ENCODE measurements around the gene TUBAL3. TPM values are rescaled to one million over a fixed set of nuclear protein-coding genes. Genes with fewer than 3 reads are reported as not detected.
A peak's percentile ranks its signal among the peaks of the same experiment; 100 is the strongest.
"Not testable (repeated sequence)": the region's sequence is repeated elsewhere in the genome, so short reads cannot be mapped to it uniquely, and the experiment has no call there.

Gene TUBAL3
- total RNA-seq, 2 experiments from 2014 or later = not detected

DNA sequence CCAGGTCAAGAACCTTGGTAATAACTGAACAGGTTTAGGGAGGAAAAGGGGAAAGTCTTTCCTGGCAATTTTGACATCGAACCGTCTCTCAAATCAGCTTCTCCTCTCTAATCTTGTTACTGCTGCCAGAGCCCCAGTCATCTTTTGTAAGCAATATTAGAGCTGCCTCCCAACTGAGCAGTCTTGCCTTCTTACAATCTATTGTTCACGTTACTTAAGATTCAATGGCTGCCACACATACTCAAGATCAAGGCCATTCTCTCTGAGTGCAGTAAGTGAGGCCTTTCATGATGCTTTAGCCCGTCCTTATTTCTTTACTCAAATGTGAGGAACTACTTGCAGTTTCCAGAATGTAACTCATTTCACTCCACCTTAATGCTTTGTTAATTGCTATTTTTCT lies 20.1 kb upstream of the TUBAL3 start:
- Mint-ChIP-seq H3K4me1 (peaks cover 2% of the 10 kb centered on the region), H3K36me3 (ENCODE audit: low read depth) (peaks cover 13% of the 10 kb centered on the region), H3K4me3 (no peak overlapping the region)

DNA sequence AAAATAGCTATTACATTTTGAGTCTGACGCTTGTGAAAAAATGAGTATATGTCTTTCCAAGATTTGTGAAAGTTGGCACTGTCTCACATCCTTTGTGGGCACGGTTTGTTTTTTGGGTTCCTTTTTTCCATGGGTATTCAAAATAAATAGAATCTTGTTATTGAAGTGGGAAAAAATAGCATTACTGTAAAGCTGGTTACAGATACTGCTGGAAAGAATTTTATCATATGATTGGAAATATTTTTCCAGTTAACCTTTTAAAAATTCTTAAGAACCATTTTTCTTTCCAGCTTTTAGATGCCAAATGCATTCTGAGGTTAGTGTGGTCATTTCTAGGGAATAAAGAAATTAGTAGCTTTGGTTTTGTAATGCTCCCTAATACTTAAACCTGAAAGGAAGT lies 19.1 kb upstream of the TUBAL3 start:
- intact Hi-C loops (cut with DNase I, micrococcal nuclease) = no loop called here
- ATAC-seq (no peak), DNase-seq (no peak)
- Mint-ChIP-seq H3K27ac (no peak overlapping the region), H3K4me3 (no peak overlapping the region), H3K27me3 (no peaks in the 10 kb centered on the region), H3K9me3 (ENCODE audit: low read depth) (peaks cover 6% of the 10 kb centered on the region), H3K4me1 (peaks cover 2% of the 10 kb centered on the region), H3K36me3 (ENCODE audit: low read depth) (peaks cover 9% of the 10 kb centered on the region)
- ChIA-PET CTCF (interaction anchor here (0.6 to 4.0 kb wide), 8 partner anchors 10 to 574 kb away, joined by 3 to 32 read pairs (median 4); no protein-coding TSS in a partner anchor), POLR2A (no interaction called here)

More for the DNA sequence above, 20.1 kb upstream of the TUBAL3 start:
- Mint-ChIP-seq H3K9me3 (ENCODE audit: low read depth) (peaks cover 3% of the 10 kb centered on the region), H3K27ac (no peak overlapping the region), H3K27me3 (no peaks in the 10 kb centered on the region)
- intact Hi-C loops (cut with DNase I, micrococcal nuclease) = no loop called here
- ChIA-PET POLR2A (interaction anchor here (0.6 kb wide), 1 partner anchor 1181 kb away, joined by 4 read pairs; no protein-coding TSS in a partner anchor), CTCF (interaction anchor here (0.7 to 4.0 kb wide), 6 partner anchors 9 to 575 kb away, joined by 3 to 32 read pairs (median 3); no protein-coding TSS in a partner anchor)
- ATAC-seq (no peak), DNase-seq (no peak)

DNA sequence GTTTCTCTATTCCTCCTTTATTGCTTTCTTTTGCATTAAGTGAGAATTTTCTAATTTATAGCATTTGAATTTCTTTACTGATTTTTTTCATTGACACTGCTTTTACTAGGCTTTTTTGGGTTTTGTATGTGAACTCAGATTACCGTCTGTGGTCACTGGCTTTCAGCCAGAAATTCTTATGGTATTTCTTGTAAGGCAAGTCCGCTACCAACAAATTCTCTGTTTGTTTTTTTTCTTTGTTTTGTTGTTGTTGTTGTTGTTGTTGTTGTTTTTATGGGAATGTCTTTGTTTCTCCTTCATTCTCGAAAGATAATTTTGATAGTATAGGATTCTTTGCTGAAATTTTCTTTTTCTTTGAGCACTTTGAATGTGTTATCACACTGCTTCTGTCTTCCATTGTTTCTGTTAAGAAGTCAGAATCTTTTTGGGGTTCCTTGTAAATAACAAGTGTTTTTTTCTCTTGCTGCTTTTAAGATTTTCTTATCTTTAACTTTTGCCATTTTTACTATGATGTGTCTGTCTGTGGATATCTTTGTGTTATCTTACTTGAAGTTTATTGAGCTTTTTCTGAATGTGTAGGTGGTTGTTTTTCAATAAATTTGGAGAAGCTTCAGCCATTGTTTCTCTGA lies 15.0 kb upstream of the TUBAL3 start:
- peaks cover 8% of the 10 kb centered on the region for H3K36me3 Mint-ChIP-seq (ENCODE audit: low read depth)
- CTCF ChIA-PET = interaction anchor here (1.2 to 1.6 kb wide), 3 partner anchors 16 to 36 kb away, joined by 3 to 5 read pairs (median 3); no protein-coding TSS in a partner anchor
- DNase-seq = no peak

DNA sequence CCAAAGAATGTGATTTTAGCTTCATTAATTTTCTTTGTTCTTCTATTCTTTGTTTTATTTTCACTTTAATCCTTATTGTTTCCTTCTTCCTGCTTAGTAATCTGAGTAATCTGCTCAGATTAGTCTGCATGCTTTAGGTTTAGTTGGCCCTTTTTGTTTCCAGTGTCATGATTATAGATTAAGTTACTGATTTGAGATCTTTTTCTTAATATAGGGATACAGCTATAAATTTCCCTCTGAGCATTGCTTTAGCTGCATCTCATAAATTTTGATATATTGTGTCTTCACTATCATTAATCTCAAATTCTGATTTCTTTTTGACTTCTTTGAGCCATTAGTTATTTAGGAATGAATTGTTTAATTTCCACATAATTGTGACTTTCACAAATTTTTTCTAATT lies 14.0 kb upstream of the TUBAL3 start:
- intact Hi-C loops (cut with DNase I, micrococcal nuclease) = no loop called here
- H3K27me3 Mint-ChIP-seq = no peaks in the 10 kb centered on the region
- H3K36me3 Mint-ChIP-seq (ENCODE audit: low read depth) = peaks cover 8% of the 10 kb centered on the region
- peaks cover 6% of the 10 kb centered on the region for H3K9me3 Mint-ChIP-seq (ENCODE audit: low read depth)
- CTCF ChIA-PET = interaction anchor here (1.2 to 1.6 kb wide), 3 partner anchors 17 to 35 kb away, joined by 3 to 5 read pairs (median 3); no protein-coding TSS in a partner anchor
- ATAC-seq (no peak), DNase-seq (no peak)
- POLR2A ChIA-PET = no interaction called here
- H3K4me3 Mint-ChIP-seq = no peak overlapping the region
- H3K4me1 Mint-ChIP-seq = no peaks in the 10 kb centered on the region
- H3K27ac Mint-ChIP-seq = no peak overlapping the region

More for the DNA sequence above, 15.0 kb upstream of the TUBAL3 start:
- POLR2A ChIA-PET = no interaction called here
- Mint-ChIP-seq H3K27me3 (no peaks in the 10 kb centered on the region), H3K27ac (no peak overlapping the region), H3K4me3 (no peak overlapping the region), H3K4me1 (no peaks in the 10 kb centered on the region), H3K9me3 (ENCODE audit: low read depth) (peaks cover 6% of the 10 kb centered on the region)
- intact Hi-C loops (cut with DNase I, micrococcal nuclease) = no loop called here
- ATAC-seq = no peak

DNA sequence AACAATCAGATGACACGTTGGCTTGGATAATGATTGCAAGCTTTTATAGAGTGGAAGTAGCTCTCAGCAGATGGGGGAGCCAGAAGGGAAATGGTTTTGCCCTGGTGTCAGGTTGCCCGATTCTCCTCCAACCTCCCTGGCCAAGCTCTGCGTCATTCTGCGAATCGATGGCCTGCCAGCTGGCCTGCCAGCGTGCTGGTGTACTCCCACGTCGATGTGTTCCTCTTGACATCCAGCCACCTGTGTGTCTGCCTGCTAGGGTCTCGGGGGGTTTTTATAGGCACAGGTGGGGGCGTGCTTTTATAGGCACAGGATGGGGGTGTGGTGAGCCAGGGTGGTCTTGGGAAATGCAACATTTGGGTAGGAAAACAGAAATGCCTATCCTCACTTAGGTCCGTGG lies 12.4 kb upstream of the TUBAL3 start:
- no peak overlapping the region for H3K4me3 Mint-ChIP-seq

DNA sequence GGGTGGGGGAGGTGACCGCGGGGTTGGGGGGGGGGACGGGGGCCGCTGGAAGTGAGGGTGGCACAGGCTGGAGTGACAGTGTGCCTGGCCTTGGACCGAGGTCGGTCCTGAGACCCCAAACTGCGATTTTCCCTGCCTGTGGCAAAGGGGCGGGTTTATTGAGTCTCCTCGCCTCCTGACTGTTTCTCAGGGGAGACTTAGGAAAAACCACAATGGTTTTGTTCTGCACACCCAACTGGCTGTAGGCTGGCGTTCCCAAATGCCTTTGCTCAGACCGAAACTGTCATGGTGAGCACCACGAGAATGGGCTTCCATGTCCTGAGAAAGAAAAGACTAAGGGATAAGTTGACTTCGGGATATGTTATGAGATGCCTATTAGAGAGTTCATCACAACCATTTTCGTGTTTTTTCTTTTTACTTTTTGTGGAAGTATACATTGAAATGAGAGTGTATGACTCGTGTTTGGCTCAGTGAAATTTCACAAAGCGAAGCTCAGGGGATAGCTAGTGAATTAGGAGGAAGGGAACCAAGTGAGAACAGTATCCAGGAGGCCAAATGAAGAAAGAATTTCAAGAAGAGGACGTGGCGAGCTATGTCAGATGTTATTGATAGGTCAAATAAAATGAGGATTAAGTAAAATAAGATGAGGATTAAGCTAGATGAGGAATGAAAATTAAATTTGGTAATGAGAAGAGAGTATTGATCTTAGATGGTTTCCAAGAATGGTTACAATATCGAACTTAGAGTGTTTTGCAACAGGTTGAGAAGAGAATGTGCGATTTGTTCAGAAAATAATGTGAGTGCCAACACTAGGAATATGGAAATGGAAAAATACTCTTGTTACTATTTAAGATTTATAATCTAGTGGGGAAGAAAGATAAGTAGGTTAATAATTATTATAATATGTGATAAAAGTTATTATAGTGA lies 8.6 kb upstream of the TUBAL3 start:
- peaks cover 5% of the 10 kb centered on the region for H3K36me3 Mint-ChIP-seq (ENCODE audit: low read depth)
- peaks cover 2% of the 10 kb centered on the region for H3K9me3 Mint-ChIP-seq (ENCODE audit: low read depth)
- ChIA-PET CTCF (interaction anchor here (0.6 to 1.0 kb wide), 2 partner anchors 564 to 649 kb away, joined by 3 to 4 read pairs; no protein-coding TSS in a partner anchor), POLR2A (no interaction called here)
- H3K27ac Mint-ChIP-seq = no peak overlapping the region
- peaks cover 3% of the 10 kb centered on the region for H3K4me1 Mint-ChIP-seq
- peaks cover 17% of the 10 kb centered on the region for H3K27me3 Mint-ChIP-seq
- intact Hi-C loops (cut with DNase I, micrococcal nuclease) = no loop called here
- ATAC-seq (peak; percentile 12), DNase-seq (peak; percentile 7)
- H3K4me3 Mint-ChIP-seq = no peak overlapping the region

More for the DNA sequence above, 12.4 kb upstream of the TUBAL3 start:
- CTCF ChIA-PET = interaction anchor here (0.7 to 1.1 kb wide), 3 partner anchors 25 to 567 kb away, joined by 3 to 4 read pairs (median 3); no protein-coding TSS in a partner anchor
- no peaks in the 10 kb centered on the region for H3K27me3 Mint-ChIP-seq
- peaks cover 6% of the 10 kb centered on the region for H3K9me3 Mint-ChIP-seq (ENCODE audit: low read depth)
- POLR2A ChIA-PET = no interaction called here
- ATAC-seq (no peak), DNase-seq (no peak)
- H3K36me3 Mint-ChIP-seq (ENCODE audit: low read depth) = peaks cover 8% of the 10 kb centered on the region
- peaks cover 3% of the 10 kb centered on the region for H3K4me1 Mint-ChIP-seq
- intact Hi-C loops (cut with DNase I, micrococcal nuclease) = no loop called here
- no peak overlapping the region for H3K27ac Mint-ChIP-seq

DNA sequence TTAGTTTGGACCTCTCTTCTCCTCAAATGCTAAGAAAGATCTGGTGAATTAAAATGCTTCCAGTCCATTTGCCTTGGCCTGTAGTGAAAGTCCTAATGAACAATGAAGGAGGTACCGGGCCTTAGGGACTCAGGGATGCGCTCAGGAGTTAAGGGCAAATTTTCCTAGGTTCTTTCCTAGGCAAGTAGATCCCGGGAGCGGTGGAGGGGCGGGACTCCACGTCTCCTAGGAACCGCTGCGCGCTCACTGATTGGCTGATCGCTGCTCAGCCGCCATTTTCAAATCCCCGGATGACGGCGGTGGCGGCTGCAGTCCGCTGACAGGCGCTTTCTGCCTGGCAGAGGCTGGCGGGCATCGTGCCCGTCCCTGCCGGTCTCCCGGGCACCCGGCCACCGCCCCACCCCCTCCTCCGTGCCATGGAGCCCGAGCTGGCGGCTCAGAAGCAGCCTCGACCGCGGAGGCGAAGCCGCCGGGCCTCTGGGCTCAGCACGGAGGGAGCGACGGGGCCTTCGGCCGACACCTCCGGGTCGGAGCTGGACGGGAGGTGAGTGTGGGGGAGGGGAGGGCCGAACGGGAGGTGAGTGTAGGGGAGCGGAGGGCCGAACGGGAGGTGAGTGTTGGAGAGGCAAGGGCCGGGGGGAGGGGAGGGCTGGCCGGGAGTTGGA lies 7.8 kb upstream of the TUBAL3 start, which contains the start of gene NET1:
TSS of gene NET1 (plus strand) at position 281 of the 665 bp plus-strand sequence. CDS start at position 417, 136 bp downstream.
- intact Hi-C loops (cut with DNase I, micrococcal nuclease) = loop anchor here in 1 of 2 experiments (1.0 kb wide), 1 partner anchor 586 kb away; the partner anchor contains the start of gene AKR1E2
- ChIA-PET CTCF (no interaction called here), POLR2A (no interaction called here)
- H3K36me3 Mint-ChIP-seq (ENCODE audit: low read depth) = peaks cover 1% of the 10 kb centered on the region
- H3K4me3 Mint-ChIP-seq = no peak within 1 kb of the TSS
- peak within 1 kb of the TSS; percentile 61 for H3K27ac Mint-ChIP-seq
- H3K4me1 Mint-ChIP-seq = peaks cover 3% of the 10 kb centered on the region
- ATAC-seq (peak; percentile 93), DNase-seq (peak; percentile 88)
- peaks cover 17% of the 10 kb centered on the region for H3K27me3 Mint-ChIP-seq
- H3K9me3 Mint-ChIP-seq (ENCODE audit: low read depth) = peaks cover 2% of the 10 kb centered on the region

DNA sequence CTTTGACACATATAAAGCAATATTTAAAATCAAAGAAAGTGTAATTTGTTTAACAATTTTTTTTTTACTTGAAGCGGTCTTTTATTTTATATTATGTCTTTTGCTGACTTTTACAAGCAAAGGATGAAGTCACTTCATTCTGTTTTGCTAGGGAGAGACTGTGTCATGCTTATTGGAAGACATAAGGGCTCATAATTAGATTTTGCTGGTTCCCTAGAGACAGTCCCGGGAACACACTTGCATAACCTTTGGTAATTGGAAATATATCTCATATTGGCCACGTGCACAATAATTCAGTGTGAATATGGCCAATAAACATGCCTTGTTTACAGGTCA lies 7.3 kb upstream of the TUBAL3 start:
- Mint-ChIP-seq H3K4me1 (peaks cover 3% of the 10 kb centered on the region), H3K4me3 (no peak overlapping the region), H3K27me3 (peaks cover 17% of the 10 kb centered on the region), H3K27ac (no peak overlapping the region), H3K36me3 (ENCODE audit: low read depth) (no peaks in the 10 kb centered on the region), H3K9me3 (ENCODE audit: low read depth) (peaks cover 2% of the 10 kb centered on the region)
- ATAC-seq (no peak), DNase-seq (no peak)
- intact Hi-C loops (cut with DNase I, micrococcal nuclease) = loop anchor here in 1 of 2 experiments (1.0 kb wide), 1 partner anchor 586 kb away; the partner anchor contains the start of gene AKR1E2
- ChIA-PET POLR2A (no interaction called here), CTCF (interaction anchor here (0.8 to 1.2 kb wide), 2 partner anchors 562 to 597 kb away, joined by 4 to 5 read pairs; no protein-coding TSS in a partner anchor)

DNA sequence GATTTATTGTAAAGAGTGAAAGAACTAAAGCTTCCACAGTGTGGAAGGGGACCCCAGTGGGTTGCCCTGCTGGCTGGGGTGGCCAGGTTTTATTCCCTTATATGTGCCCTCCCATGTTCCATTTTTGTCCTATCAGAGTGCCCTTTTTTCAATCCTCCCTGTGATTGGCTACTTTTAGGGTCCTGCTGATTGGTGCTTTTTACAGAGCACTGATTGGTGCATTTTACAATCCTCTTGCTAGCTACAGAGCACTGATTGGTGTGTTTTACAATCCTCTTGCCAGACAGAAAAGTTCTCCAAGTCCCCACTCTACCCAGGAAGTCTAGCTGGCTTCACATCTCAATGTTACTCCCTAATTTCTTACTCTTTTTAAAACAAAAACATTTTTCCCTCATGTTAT lies 6.2 kb upstream of the TUBAL3 start:
- POLR2A ChIA-PET; H3K9me3 Mint-ChIP-seq (ENCODE audit: low read depth); intact Hi-C loops (cut with DNase I, micrococcal nuclease); H3K4me1 Mint-ChIP-seq; H3K27ac Mint-ChIP-seq; H3K4me3 Mint-ChIP-seq; ATAC-seq; DNase-seq; H3K36me3 Mint-ChIP-seq (ENCODE audit: low read depth): not testable (repeated sequence)
- CTCF ChIA-PET = interaction anchor here (1.1 to 1.9 kb wide), 3 partner anchors 31 to 596 kb away, joined by 4 to 5 read pairs (median 4); no protein-coding TSS in a partner anchor
- H3K27me3 Mint-ChIP-seq = peaks cover 17% of the 10 kb centered on the region

DNA sequence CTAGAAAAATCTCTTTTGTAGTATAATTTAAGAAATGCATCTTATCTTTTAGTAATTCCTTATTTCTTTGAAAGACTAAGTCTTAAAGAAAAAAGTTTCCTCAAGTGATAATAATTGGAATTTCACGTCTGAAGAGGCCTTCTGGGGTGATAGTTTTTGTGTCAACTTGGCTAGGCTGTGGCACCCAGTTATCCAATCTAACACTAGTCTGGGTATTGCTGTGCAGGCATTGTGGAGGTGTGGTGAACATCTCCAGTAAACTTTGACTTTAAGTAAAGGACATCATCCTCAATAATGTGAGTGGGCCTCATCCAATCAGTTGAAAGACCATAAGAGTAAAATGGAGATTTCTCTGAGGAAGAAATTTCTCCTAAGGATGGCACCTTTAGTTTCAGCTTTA lies 2.3 kb upstream of the TUBAL3 start:
- no peaks in the 10 kb centered on the region for H3K36me3 Mint-ChIP-seq (ENCODE audit: low read depth)
- no peak overlapping the region for H3K27ac Mint-ChIP-seq
- H3K27me3 Mint-ChIP-seq = peaks cover 17% of the 10 kb centered on the region
- no peaks in the 10 kb centered on the region for H3K4me1 Mint-ChIP-seq
- ATAC-seq = no peak
- ChIA-PET POLR2A (no interaction called here), CTCF (interaction anchor here (2.9 kb wide), 1 partner anchor 26 kb away, joined by 8 read pairs; no protein-coding TSS in a partner anchor)
- no peak overlapping the region for H3K4me3 Mint-ChIP-seq
- intact Hi-C loops (cut with DNase I, micrococcal nuclease) = no loop called here
- peaks cover 2% of the 10 kb centered on the region for H3K9me3 Mint-ChIP-seq (ENCODE audit: low read depth)
- DNase-seq = no peak

DNA sequence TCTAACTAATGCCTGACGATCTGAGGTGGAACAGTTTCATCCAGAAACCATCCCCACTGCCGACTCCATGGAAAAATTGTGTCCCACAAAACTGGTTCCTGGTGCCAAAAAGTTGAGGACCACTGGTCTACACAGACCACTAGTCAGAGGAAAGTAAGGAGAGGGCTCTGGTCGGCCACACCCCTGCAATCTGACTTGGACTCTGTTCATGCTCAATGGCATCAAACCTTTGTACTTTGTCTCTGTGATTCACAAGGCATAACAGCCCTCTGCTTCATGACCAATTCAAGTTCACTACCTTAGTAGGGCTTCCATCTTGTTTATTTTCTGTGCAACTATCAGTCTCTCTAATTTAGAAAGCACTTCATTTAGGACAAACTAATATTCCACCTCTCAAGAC lies 1.8 kb downstream of the TUBAL3 start:
- no peak overlapping the region for H3K27ac Mint-ChIP-seq
- POLR2A ChIA-PET = no interaction called here
- no peaks in the 10 kb centered on the region for H3K36me3 Mint-ChIP-seq (ENCODE audit: low read depth)
- intact Hi-C loops (cut with DNase I, micrococcal nuclease) = no loop called here
- no peaks in the 10 kb centered on the region for H3K9me3 Mint-ChIP-seq (ENCODE audit: low read depth)
- peaks cover 2% of the 10 kb centered on the region for H3K27me3 Mint-ChIP-seq
- H3K4me1 Mint-ChIP-seq = no peaks in the 10 kb centered on the region
- DNase-seq (no peak), ATAC-seq (no peak)
- H3K4me3 Mint-ChIP-seq = no peak overlapping the region
- CTCF ChIA-PET = no interaction called here
